Measurements from ENCODE around the gene SCGN.

DNA sequence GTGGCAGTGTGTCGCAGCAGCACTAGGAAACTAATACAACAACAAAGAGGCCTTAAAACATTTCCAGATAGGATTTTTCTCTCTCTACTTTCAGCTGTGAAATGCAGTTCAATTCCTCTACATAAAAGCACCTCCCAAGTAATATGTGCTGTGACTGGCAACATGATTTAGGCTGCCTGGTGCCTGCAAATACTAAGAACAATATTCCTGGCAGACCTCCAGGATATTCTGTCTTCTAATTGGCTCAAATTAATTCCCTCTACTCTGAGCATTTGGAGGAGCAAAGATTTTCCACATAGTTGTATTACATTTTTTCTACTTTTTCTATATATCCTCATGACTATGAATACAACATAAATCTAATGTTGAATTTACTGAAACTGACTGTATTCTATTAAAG is 33.2 kb downstream of the SCGN start:
- TF ChIP-seq POLR2A (IDR thresholded peaks at IDR 0.05; ENCODE audit: insufficient read depth in 1 of 2, low read depth in 2 of 2, low read length in 2 of 2) (no peak), RNF2 (conservative IDR thresholded peaks at IDR 0.05; ENCODE audit: low read depth) (no peak), MTF2 (CRISPR knock-in tag; IDR thresholded peaks at IDR 0.05; ENCODE audit: borderline replicate concordance) (no peak), ZBTB1 (CRISPR knock-in tag; IDR thresholded peaks at IDR 0.05; ENCODE audit: borderline replicate concordance) (no peak), SOX5 (CRISPR knock-in tag; IDR thresholded peaks at IDR 0.05; ENCODE audit: borderline replicate concordance) (no peak), TP53 (CRISPR knock-in tag; conservative IDR thresholded peaks at IDR 0.05) (no peak), GTF2F1 (IDR thresholded peaks at IDR 0.05; ENCODE audit: low read length) (no peak), CREB1 (IDR thresholded peaks at IDR 0.05) (no peak), CREB1 (CRISPR knock-in tag; IDR thresholded peaks at IDR 0.05) (no peak)
- TF ChIP-seq, protein P1, sequence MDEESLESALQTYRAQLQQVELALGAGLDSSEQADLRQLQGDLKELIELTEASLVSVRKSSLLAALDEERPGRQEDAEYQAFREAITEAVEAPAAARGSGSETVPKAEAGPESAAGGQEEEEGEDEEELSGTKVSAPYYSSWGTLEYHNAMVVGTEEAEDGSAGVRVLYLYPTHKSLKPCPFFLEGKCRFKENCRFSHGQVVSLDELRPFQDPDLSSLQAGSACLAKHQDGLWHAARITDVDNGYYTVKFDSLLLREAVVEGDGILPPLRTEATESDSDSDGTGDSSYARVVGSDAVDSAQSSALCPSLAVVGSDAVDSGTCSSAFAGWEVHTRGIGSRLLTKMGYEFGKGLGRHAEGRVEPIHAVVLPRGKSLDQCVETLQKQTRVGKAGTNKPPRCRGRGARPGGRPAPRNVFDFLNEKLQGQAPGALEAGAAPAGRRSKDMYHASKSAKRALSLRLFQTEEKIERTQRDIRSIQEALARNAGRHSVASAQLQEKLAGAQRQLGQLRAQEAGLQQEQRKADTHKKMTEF (CRISPR knock-in tag; IDR thresholded peaks at IDR 0.05) = no peak
- TF ChIP-seq, protein P2, sequence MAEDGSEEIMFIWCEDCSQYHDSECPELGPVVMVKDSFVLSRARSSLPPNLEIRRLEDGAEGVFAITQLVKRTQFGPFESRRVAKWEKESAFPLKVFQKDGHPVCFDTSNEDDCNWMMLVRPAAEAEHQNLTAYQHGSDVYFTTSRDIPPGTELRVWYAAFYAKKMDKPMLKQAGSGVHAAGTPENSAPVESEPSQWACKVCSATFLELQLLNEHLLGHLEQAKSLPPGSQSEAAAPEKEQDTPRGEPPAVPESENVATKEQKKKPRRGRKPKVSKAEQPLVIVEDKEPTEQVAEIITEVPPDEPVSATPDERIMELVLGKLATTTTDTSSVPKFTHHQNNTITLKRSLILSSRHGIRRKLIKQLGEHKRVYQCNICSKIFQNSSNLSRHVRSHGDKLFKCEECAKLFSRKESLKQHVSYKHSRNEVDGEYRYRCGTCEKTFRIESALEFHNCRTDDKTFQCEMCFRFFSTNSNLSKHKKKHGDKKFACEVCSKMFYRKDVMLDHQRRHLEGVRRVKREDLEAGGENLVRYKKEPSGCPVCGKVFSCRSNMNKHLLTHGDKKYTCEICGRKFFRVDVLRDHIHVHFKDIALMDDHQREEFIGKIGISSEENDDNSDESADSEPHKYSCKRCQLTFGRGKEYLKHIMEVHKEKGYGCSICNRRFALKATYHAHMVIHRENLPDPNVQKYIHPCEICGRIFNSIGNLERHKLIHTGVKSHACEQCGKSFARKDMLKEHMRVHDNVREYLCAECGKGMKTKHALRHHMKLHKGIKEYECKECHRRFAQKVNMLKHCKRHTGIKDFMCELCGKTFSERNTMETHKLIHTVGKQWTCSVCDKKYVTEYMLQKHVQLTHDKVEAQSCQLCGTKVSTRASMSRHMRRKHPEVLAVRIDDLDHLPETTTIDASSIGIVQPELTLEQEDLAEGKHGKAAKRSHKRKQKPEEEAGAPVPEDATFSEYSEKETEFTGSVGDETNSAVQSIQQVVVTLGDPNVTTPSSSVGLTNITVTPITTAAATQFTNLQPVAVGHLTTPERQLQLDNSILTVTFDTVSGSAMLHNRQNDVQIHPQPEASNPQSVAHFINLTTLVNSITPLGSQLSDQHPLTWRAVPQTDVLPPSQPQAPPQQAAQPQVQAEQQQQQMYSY (CRISPR knock-in tag; IDR thresholded peaks at IDR 0.05) = no peak
